Astrocyte (in vitro differentiated cells and primary cell): ENCODE measurements around the gene LMBR1L.

ENCODE experiments used
- EZH2 ChIP-seq: IDR thresholded peaks from 2 replicates; pipeline ENCODE4 v1.6.1; 2012; ENCODE audit warnings: mild to moderate bottlenecking, low read length, inconsistent platforms; ENCODE audit not compliant: insufficient read depth
- TF ChIP-seq, protein P1 (sequence below): IDR thresholded peaks from 2 replicates; pipeline ENCODE4 v1.5.1; 2011; ENCODE audit warnings: low read depth, mild to moderate bottlenecking, inconsistent platforms, low read length, moderate library complexity; ENCODE audit not compliant: insufficient read depth

DNA sequence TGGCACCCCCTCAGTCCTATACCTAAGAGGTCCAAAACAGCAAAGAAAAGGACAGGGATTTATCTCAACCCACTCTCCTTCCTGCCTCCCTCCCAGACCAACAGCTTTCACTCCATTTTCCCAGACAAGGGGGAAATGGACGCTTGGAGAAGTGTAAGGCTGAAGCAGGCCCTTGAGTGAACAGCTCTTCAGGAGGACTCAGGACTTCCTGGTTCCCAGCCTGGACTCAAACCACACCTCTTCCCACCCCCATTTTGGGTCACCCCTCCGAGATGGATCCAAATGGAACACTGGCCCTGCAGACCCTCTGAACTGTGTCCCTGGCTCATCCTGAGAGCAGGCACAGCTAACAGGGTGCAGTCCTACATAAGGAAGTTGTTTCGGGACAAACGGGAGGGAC lies 52.8 kb downstream of the LMBR1L start:
- TF ChIP-seq, protein P1, sequence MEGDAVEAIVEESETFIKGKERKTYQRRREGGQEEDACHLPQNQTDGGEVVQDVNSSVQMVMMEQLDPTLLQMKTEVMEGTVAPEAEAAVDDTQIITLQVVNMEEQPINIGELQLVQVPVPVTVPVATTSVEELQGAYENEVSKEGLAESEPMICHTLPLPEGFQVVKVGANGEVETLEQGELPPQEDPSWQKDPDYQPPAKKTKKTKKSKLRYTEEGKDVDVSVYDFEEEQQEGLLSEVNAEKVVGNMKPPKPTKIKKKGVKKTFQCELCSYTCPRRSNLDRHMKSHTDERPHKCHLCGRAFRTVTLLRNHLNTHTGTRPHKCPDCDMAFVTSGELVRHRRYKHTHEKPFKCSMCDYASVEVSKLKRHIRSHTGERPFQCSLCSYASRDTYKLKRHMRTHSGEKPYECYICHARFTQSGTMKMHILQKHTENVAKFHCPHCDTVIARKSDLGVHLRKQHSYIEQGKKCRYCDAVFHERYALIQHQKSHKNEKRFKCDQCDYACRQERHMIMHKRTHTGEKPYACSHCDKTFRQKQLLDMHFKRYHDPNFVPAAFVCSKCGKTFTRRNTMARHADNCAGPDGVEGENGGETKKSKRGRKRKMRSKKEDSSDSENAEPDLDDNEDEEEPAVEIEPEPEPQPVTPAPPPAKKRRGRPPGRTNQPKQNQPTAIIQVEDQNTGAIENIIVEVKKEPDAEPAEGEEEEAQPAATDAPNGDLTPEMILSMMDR: no peak
- TF ChIP-seq EZH2: no peak
